ENCODE measurements around the gene IL21R.

The IL21R gene

GRCh38 chr16:27464626-27465482 lies 62.9 kb downstream of the IL21R start:
- H3K4me1 ChIP-seq (ENCODE audit: low read length), result no peaks in the 10 kb centered on the region
- no peak overlapping the region for H3K9ac ChIP-seq (ENCODE audit: low read length)
- no peak for DNase-seq
- no peak overlapping the region for H2AFZ ChIP-seq (ENCODE audit: low read length)
- no peaks in the 10 kb centered on the region for H3K9me2 ChIP-seq (replicated peaks; ENCODE audit: insufficient read depth, low read length)
- no peaks in the 10 kb centered on the region for H3K79me2 ChIP-seq (ENCODE audit: low read length)
- H3F3A ChIP-seq (ENCODE audit: insufficient read depth, low read length), result no peaks in the 10 kb centered on the region
- no peak overlapping the region for H3K27ac ChIP-seq (ENCODE audit: low read length)
- H4K20me1 ChIP-seq (ENCODE audit: insufficient read depth, low read length), result no peaks in the 10 kb centered on the region
- no peaks in the 10 kb centered on the region for H3K36me3 ChIP-seq (replicated peaks; ENCODE audit: insufficient read depth, low read length)
- TF ChIP-seq EZH2phosphoT487 (IDR thresholded peaks at IDR 0.05; ENCODE audit: low read length) (no peak), EZH2 (optimal IDR thresholded peaks at IDR 0.05; ENCODE audit: low read depth, low read length) (no peak), CTCF (IDR thresholded peaks at IDR 0.05; ENCODE audit: low read length) (no peak)
- no peak overlapping the region for H3K4me2 ChIP-seq (ENCODE audit: low read depth, low read length)
- H3K27me3 ChIP-seq (replicated peaks; ENCODE audit: insufficient read depth, low read length), result no peaks in the 10 kb centered on the region
- no peak overlapping the region for H3K4me3 ChIP-seq (ENCODE audit: low read length)
- H3K9me3 ChIP-seq (replicated peaks; ENCODE audit: insufficient read depth, low read length), result no peaks in the 10 kb centered on the region

GRCh38 chr16:27465483-27465879 lies 63.5 kb downstream of the IL21R start:
- no peaks in the 10 kb centered on the region for H4K20me1 ChIP-seq (ENCODE audit: insufficient read depth, low read length)
- TF ChIP-seq EZH2phosphoT487 (IDR thresholded peaks at IDR 0.05; ENCODE audit: low read length) (no peak), EZH2 (optimal IDR thresholded peaks at IDR 0.05; ENCODE audit: low read depth, low read length) (no peak), CTCF (IDR thresholded peaks at IDR 0.05; ENCODE audit: low read length) (no peak)
- no peaks in the 10 kb centered on the region for H3F3A ChIP-seq (ENCODE audit: insufficient read depth, low read length)
- DNase-seq, result no peak
- no peaks in the 10 kb centered on the region for H3K36me3 ChIP-seq (replicated peaks; ENCODE audit: insufficient read depth, low read length)
- no peak overlapping the region for H2AFZ ChIP-seq (ENCODE audit: low read length)
- no peak overlapping the region for H3K4me3 ChIP-seq (ENCODE audit: low read length)
- no peaks in the 10 kb centered on the region for H3K79me2 ChIP-seq (ENCODE audit: low read length)
- no peaks in the 10 kb centered on the region for H3K4me1 ChIP-seq (ENCODE audit: low read length)
- no peak overlapping the region for H3K4me2 ChIP-seq (ENCODE audit: low read depth, low read length)
- H3K9me2 ChIP-seq (replicated peaks; ENCODE audit: insufficient read depth, low read length), result no peaks in the 10 kb centered on the region
- H3K9me3 ChIP-seq (replicated peaks; ENCODE audit: insufficient read depth, low read length), result no peaks in the 10 kb centered on the region
- H3K9ac ChIP-seq (ENCODE audit: low read length), result no peak overlapping the region
- no peaks in the 10 kb centered on the region for H3K27me3 ChIP-seq (replicated peaks; ENCODE audit: insufficient read depth, low read length)
- no peak overlapping the region for H3K27ac ChIP-seq (ENCODE audit: low read length)

GRCh38 chr16:27468941-27469531 lies 67.1 kb downstream of the IL21R start:
- no peaks in the 10 kb centered on the region for H3K9me2 ChIP-seq (replicated peaks; ENCODE audit: insufficient read depth, low read length)
- no peak overlapping the region for H2AFZ ChIP-seq (ENCODE audit: low read length)
- no peak overlapping the region for H3K27ac ChIP-seq (ENCODE audit: low read length)
- H3K4me1 ChIP-seq (ENCODE audit: low read length), result no peaks in the 10 kb centered on the region
- H3K4me2 ChIP-seq (ENCODE audit: low read depth, low read length), result no peak overlapping the region
- no peaks in the 10 kb centered on the region for H3K36me3 ChIP-seq (replicated peaks; ENCODE audit: insufficient read depth, low read length)
- H3K4me3 ChIP-seq (ENCODE audit: low read length), result no peak overlapping the region
- no peak for DNase-seq
- H3K9me3 ChIP-seq (replicated peaks; ENCODE audit: insufficient read depth, low read length), result no peaks in the 10 kb centered on the region
- H4K20me1 ChIP-seq (ENCODE audit: insufficient read depth, low read length), result no peaks in the 10 kb centered on the region
- H3F3A ChIP-seq (ENCODE audit: insufficient read depth, low read length), result no peaks in the 10 kb centered on the region
- no peaks in the 10 kb centered on the region for H3K79me2 ChIP-seq (ENCODE audit: low read length)
- H3K9ac ChIP-seq (ENCODE audit: low read length), result no peak overlapping the region
- H3K27me3 ChIP-seq (replicated peaks; ENCODE audit: insufficient read depth, low read length), result no peaks in the 10 kb centered on the region
- no peak for TF ChIP-seq EZH2phosphoT487 (IDR thresholded peaks at IDR 0.05; ENCODE audit: low read length)
- no peak for TF ChIP-seq CTCF (IDR thresholded peaks at IDR 0.05; ENCODE audit: low read length)
- no peak for TF ChIP-seq EZH2 (optimal IDR thresholded peaks at IDR 0.05; ENCODE audit: low read depth, low read length)

All from MM.1S (cell line).